Fibroblast of the conjunctiva (primary cell): ENCODE measurements around the gene THBS3.

Source experiments
- DNase-seq: peaks from one replicate; pipeline ENCODE4 v3.0.0-alpha.2; 2010; ENCODE audit warnings: low read depth

Gene THBS3

GRCh38 chr1:155187456-155187891 lies 20.2 kb downstream of the THBS3 start:
- DNase-seq: no peak

GRCh38 chr1:155186794-155187455 lies 20.8 kb downstream of the THBS3 start:
- DNase-seq: no peak

- DNase-seq: no peak
Measured at GRCh38 chr1:155186067-155186793, 21.5 kb downstream of the THBS3 start.

GRCh38 chr1:155185783-155186066 lies 22.0 kb downstream of the THBS3 start:
- DNase-seq: no peak

GRCh38 chr1:155184835-155185782 lies 22.6 kb downstream of the THBS3 start:
- no peak for DNase-seq

- DNase-seq: no peak
Measured at GRCh38 chr1:155184351-155184811, 23.3 kb downstream of the THBS3 start.

DNA sequence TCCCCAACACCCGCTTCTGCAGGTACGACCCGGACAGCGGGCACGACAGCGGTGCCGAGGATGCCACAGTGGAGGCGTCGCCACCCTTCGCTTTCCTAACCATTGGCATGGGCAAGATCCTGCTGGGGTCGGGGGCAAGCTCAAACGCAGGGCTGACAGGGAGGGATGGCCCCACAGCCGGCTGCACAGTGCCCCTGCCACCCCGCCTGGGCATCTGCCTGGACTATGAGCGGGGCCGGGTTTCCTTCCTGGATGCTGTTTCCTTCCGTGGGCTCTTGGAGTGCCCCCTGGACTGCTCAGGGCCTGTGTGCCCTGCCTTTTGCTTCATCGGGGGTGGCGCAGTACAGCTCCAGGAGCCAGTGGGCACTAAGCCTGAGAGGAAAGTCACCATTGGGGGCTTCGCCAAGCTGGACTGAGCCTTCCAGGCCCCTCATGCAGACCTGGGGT lies 23.9 kb downstream of the THBS3 start:
- DNase-seq: no peak

- DNase-seq: no peak
Measured at GRCh38 chr1:155182052-155182550, 25.6 kb downstream of the THBS3 start.

- no peak for DNase-seq
Measured at GRCh38 chr1:155181371-155182051, 26.2 kb downstream of the THBS3 start.

GRCh38 chr1:155179112-155180031 lies 28.3 kb downstream of the THBS3 start:
- DNase-seq: no peak

DNA sequence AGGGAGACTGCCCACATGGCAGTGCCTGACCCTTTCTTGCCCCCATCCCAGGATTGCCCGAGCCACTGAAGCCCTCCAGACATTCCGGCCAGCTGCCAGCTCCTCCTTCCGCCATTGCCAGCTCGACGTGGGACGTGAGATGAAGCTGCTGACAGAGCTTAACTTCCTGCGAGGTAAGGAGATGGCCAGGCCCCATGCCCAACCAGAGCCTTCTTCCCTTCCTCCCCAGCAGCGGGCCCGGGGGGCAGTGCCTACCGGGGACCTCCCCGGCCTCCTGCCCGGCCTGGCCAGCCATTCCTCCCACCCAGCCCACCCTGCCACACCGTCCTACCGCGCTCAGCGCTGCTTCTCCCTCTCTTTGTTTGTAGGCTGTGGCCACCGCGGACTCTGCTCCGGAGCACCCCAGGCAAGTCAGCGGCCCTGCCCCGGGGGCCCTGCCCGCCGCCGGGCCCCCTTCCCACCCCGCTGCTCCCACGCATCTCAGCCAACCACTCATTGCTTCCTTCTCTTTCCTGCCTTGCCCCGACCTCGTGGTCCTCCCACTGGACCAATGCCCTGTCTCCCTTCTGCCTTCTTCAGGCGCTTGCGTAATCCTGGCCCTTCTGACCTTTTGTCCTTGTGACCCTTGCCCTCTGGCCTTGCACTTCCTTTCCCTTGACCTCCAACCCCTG lies 29.1 kb downstream of the THBS3 start:
- DNase-seq: no peak

GRCh38 chr1:155177918-155178281 lies 29.8 kb downstream of the THBS3 start:
- DNase-seq: no peak

DNA sequence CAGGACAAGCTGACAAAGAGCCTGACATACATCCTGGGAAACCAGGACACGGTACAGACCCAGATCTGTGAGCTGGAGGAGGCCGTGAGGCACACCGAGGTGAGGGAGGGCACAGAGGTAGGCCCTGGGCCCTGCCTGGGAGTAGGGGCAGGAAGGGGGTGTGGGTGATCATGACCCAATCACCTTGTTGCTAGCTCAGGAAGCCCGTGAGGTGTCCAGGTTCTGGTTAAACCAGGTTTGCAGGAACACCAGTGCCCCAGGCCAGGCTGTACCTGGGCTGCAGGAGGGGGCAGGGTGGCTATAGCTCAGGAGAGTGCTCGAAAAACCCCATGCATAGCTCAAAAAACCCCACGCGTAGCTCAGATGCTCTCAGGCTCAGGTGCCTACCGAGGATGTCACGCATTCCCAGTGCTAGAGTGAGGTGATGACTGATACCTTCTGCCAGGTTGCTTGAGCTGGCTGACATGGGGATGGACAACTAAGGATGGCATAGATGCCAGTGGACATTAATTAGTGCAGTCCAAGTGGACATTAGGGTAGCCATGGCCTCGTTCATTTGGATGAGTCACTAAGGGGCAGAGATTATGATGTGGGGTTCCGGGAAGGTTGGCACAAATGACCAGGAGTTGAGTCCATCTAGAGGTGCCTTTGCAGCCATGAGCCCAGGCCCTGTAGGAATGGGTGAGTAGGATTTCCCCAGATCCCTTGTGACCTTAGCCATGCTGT lies 30.3 kb downstream of the THBS3 start:
- no peak for DNase-seq

- peak; percentile 62 for DNase-seq
Measured at GRCh38 chr1:155176544-155177071, 31.1 kb downstream of the THBS3 start.

GRCh38 chr1:155175927-155176371 lies 31.7 kb downstream of the THBS3 start:
- DNase-seq: no peak

- no peak for DNase-seq
Measured at GRCh38 chr1:155175281-155175926, 32.3 kb downstream of the THBS3 start.

DNA sequence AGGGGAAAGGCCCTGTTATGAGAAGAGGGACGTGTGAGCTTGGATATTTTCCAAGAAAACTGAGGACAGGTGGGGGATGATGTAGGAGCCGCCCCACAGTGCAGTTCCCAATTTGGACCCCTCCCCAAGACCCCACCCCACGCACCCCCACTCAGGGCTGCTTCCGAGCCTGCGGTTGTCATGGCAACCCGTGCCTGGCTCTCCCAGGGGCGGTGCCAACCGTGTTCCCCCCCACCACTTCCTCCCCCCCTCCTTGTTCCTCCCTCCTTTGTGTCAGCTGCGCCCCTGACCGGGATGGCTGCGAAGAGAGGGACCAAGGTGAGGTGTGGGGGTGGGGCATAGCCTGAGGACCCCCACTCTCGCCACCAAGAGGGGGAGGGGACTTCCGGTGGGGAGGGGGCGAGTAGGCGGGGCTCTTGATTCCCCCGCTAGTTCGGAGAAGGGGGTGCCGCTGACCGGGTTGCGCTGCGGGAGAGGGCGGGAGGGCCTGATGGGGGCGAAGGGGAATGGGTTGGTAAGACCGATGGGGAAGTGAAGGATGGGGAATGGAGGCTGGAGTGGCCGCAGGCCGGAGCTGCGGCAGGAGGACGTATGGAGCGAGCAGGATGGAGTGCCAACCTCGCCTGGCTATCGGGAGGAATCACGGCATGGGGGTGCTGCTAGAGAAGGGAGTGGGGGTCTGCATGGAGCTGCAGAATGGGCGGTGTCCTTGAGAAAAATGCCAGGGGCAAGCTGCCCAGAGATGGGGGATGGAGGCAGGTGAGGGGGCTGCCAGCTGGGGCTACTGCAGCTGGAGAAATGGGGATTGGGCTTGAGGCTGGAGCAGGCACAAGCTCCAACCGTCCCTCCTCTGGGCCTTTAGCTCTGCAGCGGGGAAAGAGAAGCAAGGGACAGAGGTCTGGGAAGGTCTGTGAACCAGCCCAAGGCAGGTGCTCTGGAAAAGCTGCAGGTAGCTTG lies 33.1 kb downstream of the THBS3 start:
- no peak for DNase-seq
